Renal cortex interstitium (tissue), 11 donors: ENCODE measurements around the gene HYAL3. TPM values are rescaled to one million over a fixed set of nuclear protein-coding genes. Genes with fewer than 3 reads are reported as not detected.
"Not testable (repeated sequence)": the region's sequence is repeated elsewhere in the genome, so short reads cannot be mapped to it uniquely, and the experiment has no call there.

Experiments used
- DNase-seq, 11 donors: peaks; one replicate each; pipeline ENCODE4 v3.0.0-alpha.2; 2013; ENCODE audit warnings: low read depth in 9 of 11, low spot score in 4 of 11; ENCODE audit errors: extremely low read depth in 1 of 11
- polyA plus RNA-seq, 3 donors: library from polyadenylated mRNA; unstranded; fragments of 120-200 nt; gene quantifications; one replicate each; pipeline ENCODE4 v1.2.1, GENCODE V29; 2013; ENCODE audit not compliant: insufficient read length in 3 of 3

HYAL3 gene
- polyA plus RNA-seq, 3 donors, result 2.9 to 5.5 (median 3.2) TPM

DNA sequence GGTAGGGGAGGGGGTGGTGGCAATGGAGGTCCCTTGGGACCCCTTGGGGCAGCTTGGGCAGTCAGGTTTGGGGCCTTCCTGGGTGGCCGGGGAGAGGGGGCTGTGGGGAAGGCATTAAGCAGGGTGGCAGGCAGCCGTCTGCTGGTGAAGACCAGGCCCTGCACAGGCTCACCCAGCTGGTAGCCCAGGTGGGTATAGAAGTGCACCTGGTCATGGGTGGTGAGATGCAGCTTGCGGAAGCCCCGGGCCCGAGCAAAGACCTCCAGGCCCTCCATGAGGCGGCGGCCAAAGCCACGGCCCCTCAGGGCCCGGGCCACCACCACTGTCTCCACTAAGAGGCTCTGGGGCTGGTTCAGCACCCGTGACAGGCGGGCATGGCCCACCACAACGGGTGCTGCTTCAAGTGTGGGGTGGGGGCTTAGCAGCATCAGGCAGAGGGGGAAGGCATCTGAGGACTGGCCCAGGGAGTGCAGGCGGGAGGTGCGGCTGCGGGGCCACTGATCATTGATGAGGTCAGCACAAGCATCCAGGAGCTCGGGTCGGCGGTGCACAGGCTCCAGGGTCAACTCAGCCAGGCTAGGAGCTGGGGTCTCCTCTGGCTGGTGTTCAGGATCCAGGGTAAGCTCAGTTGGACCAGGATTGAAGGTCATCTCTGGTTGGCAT, 2.4 kb downstream of the HYAL3 start:
- no peak for DNase-seq

- no peak for DNase-seq
These were observed 3.4 kb downstream of the HYAL3 start for GRCh38 chr3:50295553-50296431.

- DNase-seq, result no peak
These were observed 4.5 kb downstream of the HYAL3 start for GRCh38 chr3:50294492-50295403.

- DNase-seq, result no peak
These were observed 5.1 kb downstream of the HYAL3 start for GRCh38 chr3:50294089-50294488.

DNA sequence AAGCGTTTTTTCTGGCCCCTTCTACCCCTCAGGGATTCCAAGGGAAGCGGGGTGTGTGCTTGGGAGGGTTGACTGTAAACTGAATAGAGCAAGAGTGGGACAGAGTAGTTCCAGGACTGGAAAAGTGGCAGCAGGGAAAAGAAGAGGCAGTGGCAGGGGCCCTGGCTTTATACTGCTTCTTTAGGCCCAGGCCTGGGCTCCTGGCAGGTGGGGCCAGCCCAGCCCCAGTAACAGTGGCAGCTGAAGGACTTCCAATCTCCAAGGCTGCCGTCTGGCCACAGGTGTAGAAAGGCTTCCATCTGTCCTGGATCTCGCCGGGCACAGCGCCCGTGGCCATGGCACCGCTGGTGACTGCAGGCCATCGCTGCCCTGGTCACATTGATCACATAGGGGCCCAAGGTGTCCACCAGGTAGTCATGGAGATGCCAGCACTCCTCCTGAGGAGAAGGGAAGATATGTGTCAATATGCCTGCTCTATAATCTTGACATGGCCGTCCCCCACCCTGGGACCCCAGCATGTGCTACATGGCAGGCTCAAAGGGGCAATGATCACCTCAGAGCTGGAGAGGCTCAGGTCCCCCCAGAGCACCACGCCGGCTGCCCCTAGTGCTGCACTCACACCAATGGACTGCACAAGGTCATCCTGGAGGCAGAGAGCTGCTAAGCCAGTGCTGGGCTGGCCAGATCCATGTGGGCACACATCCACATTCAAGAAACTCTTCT, 6.0 kb downstream of the HYAL3 start:
- no peak for DNase-seq

GRCh38 chr3:50292159-50293078, 6.8 kb downstream of the HYAL3 start, which contains the start of gene IFRD2:
Gene IFRD2, minus strand, starts transcription at chr3:50292429. Its CDS starts 155 bp downstream, at chr3:50292274.
- DNase-seq, result peak; percentile 81 to 97 (median 95)

- DNase-seq, result no peak
These were observed 9.0 kb downstream of the HYAL3 start for GRCh38 chr3:50290161-50290641.

- no peak for DNase-seq
These were observed 10.1 kb downstream of the HYAL3 start for GRCh38 chr3:50289130-50289529.

DNA sequence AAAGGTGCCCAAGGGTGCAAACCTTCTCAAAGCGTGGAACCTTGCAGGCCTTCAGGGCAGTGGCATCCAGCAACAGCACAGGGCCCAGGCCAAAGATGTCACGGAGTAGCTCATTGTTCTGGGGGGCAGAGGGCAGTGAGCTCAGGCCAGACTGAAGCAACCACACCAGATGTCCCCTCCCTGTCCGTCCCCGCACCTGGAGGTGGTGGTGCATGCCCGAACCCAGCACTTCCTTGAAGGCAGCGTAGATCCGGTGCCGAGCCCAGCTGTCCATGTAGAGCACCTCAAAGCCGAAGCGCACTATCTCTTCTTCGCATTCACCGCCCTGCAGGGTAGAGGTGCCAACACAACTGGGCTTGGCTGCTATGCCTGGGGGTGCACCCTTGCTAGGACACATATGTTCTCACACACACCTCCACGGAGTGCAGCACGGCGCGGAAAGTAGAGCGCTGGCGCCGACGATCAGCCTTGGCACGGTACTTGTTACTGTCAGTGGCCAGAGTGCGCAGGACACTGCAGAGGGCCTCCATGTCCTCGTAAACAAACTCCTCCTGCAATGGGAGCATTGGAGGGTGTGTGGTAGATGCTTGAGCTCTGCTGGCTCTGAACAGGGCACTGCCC, 10.7 kb downstream of the HYAL3 start:
- no peak for DNase-seq

GRCh38 chr3:50287262-50287661, 11.9 kb downstream of the HYAL3 start:
- DNase-seq, result no peak

- DNase-seq, result no peak
These were observed 12.6 kb downstream of the HYAL3 start for GRCh38 chr3:50286322-50287227.

DNA sequence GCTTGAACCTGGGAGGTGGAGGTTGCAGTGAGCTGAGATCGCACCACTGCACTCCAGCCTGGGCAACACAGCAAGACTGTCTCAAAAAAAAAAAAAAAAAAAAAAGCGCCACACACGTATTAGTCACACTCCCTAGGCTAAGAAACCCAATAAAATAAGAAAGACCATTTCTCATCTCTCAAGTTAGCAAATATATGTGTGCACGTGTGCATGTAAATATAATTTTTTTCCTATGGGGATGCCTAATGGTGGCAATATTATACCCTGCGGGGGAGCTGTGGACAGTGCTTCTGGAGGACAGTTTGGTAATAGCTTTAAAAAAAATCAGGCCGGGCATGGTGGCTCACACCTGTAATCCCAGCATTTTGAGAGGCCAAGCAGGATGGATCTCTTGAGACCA, 15.1 kb downstream of the HYAL3 start:
- DNase-seq, result not testable (repeated sequence)

- DNase-seq, result no peak
These were observed 19.8 kb downstream of the HYAL3 start for GRCh38 chr3:50279255-50280016.

- no peak for DNase-seq
These were observed 20.4 kb downstream of the HYAL3 start, which contains the start of gene LSMEM2 for GRCh38 chr3:50278880-50279224. Gene LSMEM2, plus strand, starts transcription at chr3:50279087. Its CDS starts 27 bp downstream, at chr3:50279114.

GRCh38 chr3:50278123-50278879, 20.9 kb downstream of the HYAL3 start:
- DNase-seq, result no peak
